HAP-1 (cell line): Measurements from ENCODE around the gene PCSK6.
"Not testable (repeated sequence)": the region's sequence is repeated elsewhere in the genome, so short reads cannot be mapped to it uniquely, and the experiment has no call there.

Experiments
- DNase-seq, 2 experiments: peaks; one replicate each; pipeline ENCODE4 v3.0.0-alpha.2; 2016 to 2020; ENCODE audit warnings: low spot score in 2 of 2
- H3K27me3 ChIP-seq: fragments of 250-450 bp; sonication (Bioruptor Pico); 2 replicates; pipeline ENCODE4 v1.5.1; 2020; ENCODE audit warnings: low read depth, mild to moderate bottlenecking, moderate library complexity
- H3K36me3 ChIP-seq: fragments of 250-450 bp; sonication (Bioruptor Pico); replicated peaks from 2 replicates; pipeline ENCODE4 v1.5.1; 2020; ENCODE audit warnings: mild to moderate bottlenecking
- H3K4me1 ChIP-seq: fragments of 250-450 bp; sonication (Bioruptor Pico); 2 replicates; pipeline ENCODE4 v1.5.1; 2020; ENCODE audit warnings: mild to moderate bottlenecking
- H3K4me3 ChIP-seq: fragments of 250-450 bp; sonication (Bioruptor Pico); 2 replicates; pipeline ENCODE4 v1.5.1; 2020; ENCODE audit warnings: mild to moderate bottlenecking, moderate library complexity
- H3K9me3 ChIP-seq: fragments of 250-450 bp; sonication (Bioruptor Pico); 2 replicates; pipeline ENCODE4 v1.5.1; 2020; ENCODE audit warnings: mild to moderate bottlenecking, moderate library complexity
- in situ Hi-C: fragments of 300-500 bp; cut with MboI; formaldehyde crosslinking; loops from 3 replicates; pipeline ENCODE4 v1.14.3; 2020; ENCODE audit warnings: low sequenced_read_pairs, inconsistent platforms, mixed read lengths

The PCSK6 gene

DNA sequence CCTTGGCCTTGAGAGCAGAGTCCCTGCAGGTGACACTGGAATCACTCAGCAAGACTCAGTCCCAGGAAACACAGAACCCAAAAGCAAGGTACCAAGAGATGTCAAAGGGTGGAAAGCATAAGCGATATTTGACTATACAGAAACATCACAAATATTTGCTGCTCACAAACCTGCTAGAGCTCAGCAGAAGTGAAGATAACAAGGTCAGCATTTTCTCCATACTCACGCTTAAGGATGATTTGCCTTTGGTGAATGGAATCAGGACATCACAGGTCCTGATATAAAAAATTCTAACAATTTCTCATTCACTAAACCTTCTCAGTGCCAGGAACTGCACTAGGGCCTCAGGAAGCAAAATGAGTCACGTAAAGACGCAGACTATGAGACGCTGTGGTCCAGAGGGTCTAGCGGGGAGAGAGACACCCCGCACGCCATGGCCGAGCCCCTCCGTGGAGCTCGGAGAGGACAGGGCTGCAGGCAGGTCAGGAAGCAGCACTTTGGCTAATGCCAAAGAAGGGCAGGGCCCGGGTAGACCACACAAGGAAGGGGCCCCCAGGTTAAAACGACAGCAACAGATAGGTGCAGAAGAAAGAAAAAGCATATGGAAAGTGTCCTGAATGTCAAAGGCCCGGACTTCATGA lies 10.7 kb downstream of the PCSK6 start:
- in situ Hi-C loops: no loop called here
- Histone ChIP-seq H3K36me3 (no peaks in the 10 kb centered on the region), H3K9me3 (no peaks in the 10 kb centered on the region), H3K4me3 (no peak overlapping the region), H3K4me1 (no peaks in the 10 kb centered on the region), H3K27me3 (no peaks in the 10 kb centered on the region)
- DNase-seq: no peak

DNA sequence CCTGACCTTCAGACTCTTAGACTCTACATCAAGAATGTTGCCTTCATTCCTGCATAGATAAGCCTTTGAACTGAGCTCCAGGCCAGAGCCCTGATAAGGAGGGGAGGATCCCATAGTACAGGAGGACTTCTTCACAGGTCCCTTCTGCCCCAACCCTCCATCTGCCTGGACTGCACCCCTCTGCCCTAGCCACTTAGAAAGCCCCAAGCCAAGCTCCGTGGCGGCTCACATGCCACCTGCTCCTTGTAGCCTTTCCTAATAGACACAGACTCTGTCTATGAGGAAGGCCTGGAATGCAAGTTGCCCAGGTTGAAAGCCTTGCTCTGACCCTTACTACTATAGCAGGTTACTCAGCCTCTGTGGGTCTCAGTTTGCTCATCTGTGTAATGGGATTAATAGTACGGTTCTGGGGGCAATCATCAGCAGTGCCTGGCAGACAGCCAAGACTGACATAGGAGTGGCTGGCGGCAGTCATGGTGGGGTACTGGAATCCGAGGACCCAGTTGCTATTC lies 11.6 kb downstream of the PCSK6 start:
- H3K36me3 ChIP-seq: no peaks in the 10 kb centered on the region
- H3K9me3 ChIP-seq: no peaks in the 10 kb centered on the region
- no peaks in the 10 kb centered on the region for H3K27me3 ChIP-seq
- H3K4me1 ChIP-seq: no peaks in the 10 kb centered on the region
- no peak overlapping the region for H3K4me3 ChIP-seq
- DNase-seq: no peak
- in situ Hi-C loops: no loop called here

DNA sequence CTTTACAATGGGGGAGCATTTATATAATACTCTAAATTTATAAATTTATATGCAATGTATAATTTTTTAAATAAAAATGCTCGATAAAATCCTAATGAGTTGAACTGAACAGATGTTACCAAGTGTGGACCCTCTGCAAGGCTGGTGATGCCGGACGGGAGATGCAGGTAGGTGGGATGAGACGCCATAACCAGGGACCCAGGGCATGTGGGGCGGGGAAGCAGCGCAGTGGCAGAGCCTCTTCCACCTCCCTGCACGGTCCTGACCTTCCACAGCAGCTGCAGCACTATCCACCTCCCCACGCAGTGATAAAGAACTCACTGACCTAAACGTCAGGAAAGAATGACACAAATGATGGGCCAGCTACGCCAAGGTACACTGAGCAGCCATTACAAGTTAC lies 12.8 kb downstream of the PCSK6 start:
- in situ Hi-C loops: no loop called here
- no peak for DNase-seq
- no peaks in the 10 kb centered on the region for H3K4me1 ChIP-seq
- no peaks in the 10 kb centered on the region for H3K27me3 ChIP-seq
- no peak overlapping the region for H3K4me3 ChIP-seq
- no peaks in the 10 kb centered on the region for H3K9me3 ChIP-seq
- no peaks in the 10 kb centered on the region for H3K36me3 ChIP-seq

DNA sequence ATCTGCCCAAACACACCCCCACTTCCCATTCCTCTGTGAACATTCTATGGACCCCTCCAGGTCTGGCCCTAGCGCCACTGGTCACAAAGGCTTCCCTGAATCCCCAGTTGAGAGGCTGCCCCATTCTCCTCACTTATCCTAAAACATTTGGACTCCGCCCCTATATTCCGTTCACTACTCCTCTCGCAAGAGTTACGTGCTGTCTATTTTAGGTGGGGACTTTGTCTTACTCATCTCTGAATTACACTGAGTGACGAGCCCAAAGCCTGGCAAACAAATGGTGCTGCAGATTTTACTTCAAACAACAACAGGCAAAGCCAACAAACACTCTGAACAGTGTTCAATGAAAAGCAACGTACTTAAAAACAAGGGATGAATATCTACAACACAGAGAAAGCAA lies 14.5 kb downstream of the PCSK6 start:
- no peaks in the 10 kb centered on the region for H3K27me3 ChIP-seq
- no peak for DNase-seq
- no peak overlapping the region for H3K4me3 ChIP-seq
- H3K9me3 ChIP-seq: no peaks in the 10 kb centered on the region
- H3K4me1 ChIP-seq: no peaks in the 10 kb centered on the region
- in situ Hi-C loops: no loop called here
- no peaks in the 10 kb centered on the region for H3K36me3 ChIP-seq

DNA sequence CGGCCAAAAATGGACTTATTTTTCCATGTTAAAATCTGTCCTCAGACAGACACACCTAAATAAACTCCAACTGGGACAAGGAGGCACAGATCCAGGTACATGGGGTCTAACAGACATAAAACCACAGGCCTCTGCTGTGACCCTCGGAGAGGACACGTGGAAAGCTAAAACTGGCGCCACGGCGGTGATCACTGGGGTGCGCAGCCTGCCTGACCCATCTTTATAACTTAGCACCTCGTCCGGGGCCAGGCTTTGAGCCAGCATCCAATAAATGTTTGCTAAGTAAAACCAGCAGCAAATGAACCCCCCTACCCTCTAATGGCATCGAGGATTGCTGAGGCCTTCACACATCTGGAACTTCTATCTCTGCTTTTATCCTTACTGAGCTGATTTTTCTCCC lies 15.3 kb downstream of the PCSK6 start:
- Histone ChIP-seq H3K9me3 (no peaks in the 10 kb centered on the region), H3K4me3 (no peak overlapping the region), H3K4me1 (no peaks in the 10 kb centered on the region), H3K27me3 (no peaks in the 10 kb centered on the region), H3K36me3 (no peaks in the 10 kb centered on the region)
- DNase-seq: no peak
- in situ Hi-C loops: no loop called here

DNA sequence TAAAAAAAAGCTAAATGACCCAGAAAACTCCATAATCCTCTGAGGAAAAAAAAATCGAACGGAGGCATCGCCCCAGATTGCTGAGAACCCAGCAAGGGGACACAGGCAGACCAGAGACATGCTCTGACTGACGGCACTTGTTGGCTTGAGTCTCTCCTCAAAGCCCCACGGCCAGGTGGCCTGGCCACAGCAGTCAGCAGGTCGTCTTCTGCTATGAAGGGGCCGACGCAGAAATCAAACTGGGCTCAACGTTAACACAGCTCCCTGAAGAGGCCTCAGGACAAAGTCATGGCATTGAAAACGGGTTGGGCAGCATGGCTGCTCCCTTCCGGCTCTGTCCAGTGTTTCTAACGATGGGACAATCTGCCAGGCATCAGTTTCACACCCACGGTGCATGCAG lies 17.5 kb downstream of the PCSK6 start:
- no peaks in the 10 kb centered on the region for H3K36me3 ChIP-seq
- no peak for DNase-seq
- no peak overlapping the region for H3K4me3 ChIP-seq
- in situ Hi-C loops: no loop called here
- H3K27me3 ChIP-seq: no peaks in the 10 kb centered on the region
- H3K9me3 ChIP-seq: no peaks in the 10 kb centered on the region
- no peaks in the 10 kb centered on the region for H3K4me1 ChIP-seq

DNA sequence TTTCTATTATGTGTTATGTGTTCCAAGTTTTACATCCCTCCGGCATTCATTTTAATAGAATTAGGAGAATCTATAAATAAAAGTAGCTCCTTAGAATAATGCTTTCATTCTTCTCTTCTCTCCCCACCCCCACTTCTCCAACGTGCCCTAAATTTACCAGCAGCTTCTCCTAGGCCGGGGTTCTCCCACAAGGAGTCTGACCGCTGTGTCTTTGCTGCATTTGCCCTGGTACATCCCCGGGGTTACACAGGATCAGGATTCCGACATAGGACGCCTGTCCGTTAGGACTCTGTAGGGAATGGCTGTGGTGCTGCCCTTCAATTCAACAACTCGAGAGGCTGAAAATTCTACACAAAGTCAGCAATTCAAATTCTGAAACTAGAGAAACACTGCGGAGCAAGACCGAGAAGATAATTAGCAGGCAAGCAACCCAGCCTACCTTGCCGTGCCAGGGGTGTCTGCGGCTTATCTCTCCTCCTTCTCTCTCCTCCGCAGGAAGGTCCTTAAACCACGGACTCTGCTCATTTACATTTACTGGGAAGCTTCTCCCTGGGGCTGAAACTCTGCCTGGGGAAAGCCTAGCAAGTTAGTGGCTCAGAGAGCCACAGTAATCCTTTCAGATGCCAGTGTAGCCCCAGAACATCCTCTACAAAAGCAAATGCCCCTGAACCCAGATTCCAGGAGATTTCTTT lies 18.8 kb downstream of the PCSK6 start:
- Histone ChIP-seq H3K4me3 (no peak overlapping the region), H3K9me3 (peaks cover 4% of the 10 kb centered on the region; the same call in 1 of the 2 replicates), H3K36me3 (no peaks in the 10 kb centered on the region), H3K4me1 (no peaks in the 10 kb centered on the region), H3K27me3 (no peaks in the 10 kb centered on the region)
- in situ Hi-C loops: no loop called here
- DNase-seq: no peak

DNA sequence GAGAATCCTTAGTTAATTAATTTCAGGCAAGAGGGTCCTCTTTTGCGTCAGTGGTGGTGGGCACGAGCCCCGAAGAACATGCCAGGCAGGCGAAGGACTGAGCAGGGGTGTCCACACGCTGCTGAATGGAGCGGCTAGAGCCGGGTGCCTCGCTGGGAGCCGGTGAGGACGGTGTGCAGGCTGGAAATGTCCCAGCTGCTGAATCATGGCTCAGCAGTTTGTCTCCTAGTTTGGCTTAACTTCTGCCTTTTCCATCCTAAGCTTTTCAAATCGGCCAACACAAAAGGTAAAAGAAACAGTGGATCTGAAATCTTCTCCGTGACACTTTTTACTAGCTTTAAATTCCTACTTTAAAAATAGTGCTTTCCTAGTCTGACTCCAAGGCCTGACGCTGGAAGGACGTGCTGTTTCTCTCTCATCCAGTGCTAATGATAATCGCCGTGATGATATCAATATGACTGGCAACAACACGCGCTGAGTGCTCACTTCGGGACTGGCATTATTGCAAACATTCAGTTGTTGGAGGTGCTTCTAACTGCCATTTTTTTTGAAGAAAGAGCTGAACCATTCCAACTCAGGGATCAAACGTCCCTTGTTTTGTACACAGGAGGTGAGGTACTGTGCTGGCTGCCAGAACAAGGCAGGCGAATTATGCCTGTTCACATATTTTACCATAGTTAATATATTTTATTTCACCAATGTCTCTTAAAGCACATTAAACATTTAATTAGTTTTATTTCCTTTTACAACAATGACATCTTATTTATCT lies 19.8 kb downstream of the PCSK6 start:
- Histone ChIP-seq H3K9me3 (peaks cover 4% of the 10 kb centered on the region; the same call in 1 of the 2 replicates), H3K4me3 (no peak overlapping the region)

DNA sequence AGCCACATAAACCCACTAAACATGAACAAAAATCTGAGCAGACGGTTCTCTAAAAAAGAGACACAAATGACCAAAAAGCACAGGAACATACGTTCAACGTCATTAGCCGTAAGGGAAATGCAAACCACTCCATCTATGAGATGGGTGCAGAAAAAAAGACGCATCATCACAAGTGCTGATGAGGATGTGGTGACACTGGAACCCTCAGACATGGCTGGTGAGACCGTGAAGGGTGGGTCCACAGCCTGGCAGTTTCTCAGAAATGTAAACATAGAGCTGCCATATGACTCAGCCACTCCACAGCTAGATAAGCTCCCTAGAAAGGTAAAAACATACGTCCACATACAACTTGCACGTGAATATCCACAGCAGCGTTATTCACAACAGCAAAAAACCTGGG lies 23.3 kb downstream of the PCSK6 start:
- H3K36me3 ChIP-seq: no peaks in the 10 kb centered on the region
- H3K27me3 ChIP-seq: no peaks in the 10 kb centered on the region
- H3K9me3 ChIP-seq: peaks cover 4% of the 10 kb centered on the region; the same call in 1 of the 2 replicates
- no peak for DNase-seq
- no peak overlapping the region for H3K4me3 ChIP-seq
- H3K4me1 ChIP-seq: no peaks in the 10 kb centered on the region
- in situ Hi-C loops: no loop called here

More for the DNA sequence above, 19.8 kb downstream of the PCSK6 start:
- no peak for DNase-seq
- no peaks in the 10 kb centered on the region for H3K27me3 ChIP-seq
- no peaks in the 10 kb centered on the region for H3K4me1 ChIP-seq
- in situ Hi-C loops: no loop called here
- no peaks in the 10 kb centered on the region for H3K36me3 ChIP-seq

DNA sequence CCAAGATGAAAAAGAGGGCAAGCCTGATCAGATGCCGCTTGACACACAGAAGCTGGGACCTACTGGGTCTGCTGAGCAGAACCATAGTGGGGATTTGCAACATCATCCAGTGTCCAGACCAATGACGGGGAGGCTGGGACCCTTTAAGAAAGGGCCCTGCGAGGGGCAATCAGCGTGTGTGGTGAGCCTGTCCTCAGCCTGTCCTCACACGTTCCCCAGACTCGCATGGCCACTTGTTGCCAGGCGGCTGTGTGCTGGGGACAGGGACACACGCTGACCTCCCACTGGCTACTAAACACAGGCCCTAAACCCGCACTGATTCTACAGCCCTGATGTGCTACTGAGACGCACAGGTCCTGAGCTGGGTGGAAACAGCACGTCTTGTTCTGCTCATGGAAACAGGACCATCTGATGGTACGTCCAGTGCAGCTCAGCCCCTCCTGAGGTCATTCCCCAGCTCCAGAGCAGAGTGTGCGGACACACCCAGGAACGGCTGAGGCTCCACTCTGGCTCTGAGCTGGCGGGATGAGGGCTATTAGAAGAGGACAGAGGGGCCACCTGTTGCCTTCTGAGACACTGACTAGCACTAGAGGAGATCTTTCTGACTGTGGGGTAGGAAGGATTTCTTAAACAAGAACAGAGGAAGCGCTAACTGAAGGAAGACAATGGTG lies 24.4 kb downstream of the PCSK6 start:
- no peak for DNase-seq
- peaks cover 4% of the 10 kb centered on the region; the same call in 1 of the 2 replicates for H3K9me3 ChIP-seq
- in situ Hi-C loops: no loop called here
- H3K36me3 ChIP-seq: no peaks in the 10 kb centered on the region
- no peaks in the 10 kb centered on the region for H3K4me1 ChIP-seq
- H3K4me3 ChIP-seq: no peak overlapping the region
- H3K27me3 ChIP-seq: no peaks in the 10 kb centered on the region

DNA sequence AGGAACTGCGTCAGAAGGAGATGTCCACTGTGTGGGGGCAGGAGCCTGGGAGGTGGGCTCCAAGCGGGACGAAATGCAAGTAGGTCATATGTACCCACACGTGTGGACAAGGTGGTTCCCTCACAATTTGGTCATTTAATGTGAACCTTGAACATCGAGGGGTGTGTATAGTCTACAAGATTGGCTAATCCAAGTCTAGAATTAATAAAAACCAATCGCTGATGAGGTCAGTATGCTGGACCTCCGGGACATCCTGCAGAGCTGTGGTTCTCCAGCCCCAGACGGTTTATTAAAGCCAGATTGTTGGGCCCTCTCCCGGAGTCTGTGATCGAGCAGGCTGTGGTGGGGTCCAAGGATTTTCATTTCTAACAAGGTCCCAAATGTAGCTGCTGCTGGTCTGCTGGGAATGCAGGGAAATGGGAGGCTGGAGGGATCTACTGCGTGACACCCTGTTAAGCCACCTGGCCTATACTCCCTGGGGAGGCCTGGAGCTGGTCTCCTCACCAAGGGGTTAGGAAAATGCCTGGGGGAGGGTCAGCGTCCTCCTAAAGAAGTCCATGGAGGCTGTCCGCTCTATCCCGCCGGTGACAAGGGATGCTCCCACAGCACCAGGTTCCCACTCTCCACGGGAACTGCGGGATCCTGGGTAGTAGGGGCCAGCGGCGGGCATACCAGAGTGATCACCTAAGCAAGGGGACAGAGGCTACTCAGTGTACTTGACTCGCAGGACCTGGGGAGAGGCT lies 25.1 kb downstream of the PCSK6 start:
- Histone ChIP-seq H3K27me3 (no peaks in the 10 kb centered on the region), H3K4me1 (no peaks in the 10 kb centered on the region), H3K9me3 (peaks cover 4% of the 10 kb centered on the region; the same call in 1 of the 2 replicates), H3K36me3 (no peaks in the 10 kb centered on the region), H3K4me3 (no peak overlapping the region)
- in situ Hi-C loops: no loop called here
- DNase-seq: no peak

DNA sequence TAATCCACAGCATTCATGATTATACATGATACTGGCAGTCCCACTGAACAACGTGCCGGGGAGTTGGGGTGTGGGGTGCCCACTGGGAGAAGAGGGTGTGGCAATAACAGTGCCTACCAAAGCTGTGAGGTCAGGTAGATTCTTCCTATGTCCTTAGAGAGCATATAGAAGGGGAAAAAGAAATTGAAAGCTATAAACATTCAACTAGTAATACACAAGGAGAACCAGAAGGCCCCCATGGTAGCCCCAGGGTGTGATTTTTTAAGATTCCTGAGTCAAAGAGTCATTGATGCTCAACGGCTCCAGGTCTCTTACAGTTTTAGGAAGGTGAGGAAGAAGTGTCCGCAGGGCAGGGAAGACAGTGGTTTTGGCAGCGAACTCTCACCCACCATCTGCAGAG lies 25.8 kb downstream of the PCSK6 start:
- H3K36me3 ChIP-seq, H3K4me1 ChIP-seq, H3K4me3 ChIP-seq, in situ Hi-C loops, H3K27me3 ChIP-seq, H3K9me3 ChIP-seq, DNase-seq: not testable (repeated sequence)

DNA sequence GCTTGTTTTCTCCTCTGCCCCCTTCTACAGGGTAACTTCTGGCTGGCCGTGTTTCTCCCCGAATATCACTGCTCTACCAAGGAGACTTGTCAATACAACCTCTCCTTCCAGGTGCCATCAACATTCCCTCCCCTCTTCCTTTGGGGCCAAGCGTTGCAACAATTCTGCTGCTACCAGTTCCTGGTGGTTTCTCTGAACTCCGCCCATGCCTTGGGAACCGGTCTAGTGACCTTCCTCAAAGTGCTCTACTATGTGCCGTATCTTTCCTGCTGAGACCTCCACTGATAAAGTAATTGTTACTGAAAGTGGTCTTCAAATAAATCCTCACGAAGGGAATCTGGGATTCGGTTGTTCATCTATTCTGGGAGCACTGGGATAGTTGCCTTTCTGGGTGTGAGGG lies 26.2 kb downstream of the PCSK6 start:
- in situ Hi-C loops: no loop called here
- Histone ChIP-seq H3K36me3 (no peaks in the 10 kb centered on the region), H3K4me1 (no peaks in the 10 kb centered on the region), H3K9me3 (peaks cover 4% of the 10 kb centered on the region; the same call in 1 of the 2 replicates), H3K27me3 (no peaks in the 10 kb centered on the region), H3K4me3 (no peak overlapping the region)
- DNase-seq: no peak
